Transverse colon (tissue), 4 donors: ENCODE results near the gene FNTB. TPM values are rescaled to one million over a fixed set of nuclear protein-coding genes. Genes with fewer than 3 reads are reported as not detected.
A peak's percentile ranks its signal among the peaks of the same experiment; 100 is the strongest.
"Not testable (repeated sequence)": the region's sequence is repeated elsewhere in the genome, so short reads cannot be mapped to it uniquely, and the experiment has no call there.

ENCODE experiments used
- DNase-seq: peaks from one replicate; pipeline ENCODE4 v3.0.0-alpha.2; 2019
- H3K27ac ChIP-seq, 4 donors: fragments of 200-600 bp; sonication (generic); 2 replicates each; pipeline ENCODE4 v1.5.1; 2016 to 2018; ENCODE audit warnings: inconsistent platforms in 4 of 4
- H3K27me3 ChIP-seq: fragments of 200-600 bp; sonication (generic); 2 replicates; pipeline ENCODE4 v1.5.1; 2017; ENCODE audit warnings: inconsistent platforms
- H3K36me3 ChIP-seq, 4 donors: fragments of 200-600 bp; sonication (generic); 2 replicates each; pipeline ENCODE4 v1.5.1; 2017 to 2019; ENCODE audit warnings: inconsistent platforms in 4 of 4
- H3K4me1 ChIP-seq, 4 donors: fragments of 200-600 bp; sonication (generic); 2 replicates each; pipeline ENCODE4 v1.5.1; 2017 to 2020; ENCODE audit warnings: inconsistent platforms in 4 of 4
- H3K4me3 ChIP-seq, 4 donors: fragments of 200-600 bp; sonication (generic); 1 replicate in 1 of 4; 2 replicates in 3 of 4; pipeline versions ENCODE4 v1.5.1 to v1.6.1; 2017 to 2019; ENCODE audit warnings: inconsistent platforms in 4 of 4
- H3K9me3 ChIP-seq, 2 donors: fragments of 200-600 bp; sonication (generic); 2 replicates each; pipeline ENCODE4 v1.5.1; 2017 to 2019; ENCODE audit warnings: inconsistent platforms in 2 of 2
- EP300 ChIP-seq: sonication (generic); formaldehyde crosslinking; IDR thresholded peaks from one replicate; pipeline ENCODE4 v1.6.1; 2017; ENCODE audit warnings: antibody characterized with exemption, low read depth
- POLR2A ChIP-seq: fragments of 450-650 bp; IDR thresholded peaks from one replicate; pipeline ENCODE4 v1.6.1; 2016; ENCODE audit warnings: antibody characterized with exemption, mild to moderate bottlenecking, moderate library complexity
- POLR2AphosphoS5 ChIP-seq, 3 donors: sonication (generic); formaldehyde crosslinking; IDR thresholded peaks; one replicate each; pipeline ENCODE4 v1.6.1; 2016; ENCODE audit warnings: antibody characterized with exemption in 3 of 3
- WGBS, 2 donors: methylation state at CpG; one replicate each; pipeline ENCODE4 v1.1.5; 2018; ENCODE audit warnings: low coverage in 1 of 2; 5-methylcytosine and 5-hydroxymethylcytosine counted together
- in situ Hi-C, 4 donors: fragments of 200-750 bp; cut with MboI; loops; one replicate each; pipeline versions ENCODE4 v1.15.0 to v1.15.1; 2017; ENCODE audit warnings: low sequenced_read_pairs in 3 of 4, low pct_ligation_motif_present in 1 of 4, low pct_unique_long_range_greater_than_20kb in 1 of 4
- intact Hi-C: fragments of 100-400 bp; cut with DNase I; formaldehyde crosslinking; loops from one replicate; pipeline ENCODE4 v1.15.1; 2023; ENCODE audit warnings: low total_unique reads
- total RNA-seq, 4 donors: library from RNA; depleted of rRNA; stranded (reverse); fragments of >200 nt; gene quantifications; one replicate each; pipeline ENCODE4 v1.1.0, GENCODE V29; 2016
- TF ChIP-seq, protein P1 (sequence below), 5 experiments: fragments of 200-600 bp in 3 of 5; fragments of 450-650 bp in 2 of 5; sonication (generic) in 3 of 5; IDR thresholded peaks; 1 replicate in 2 of 5; 2 replicates in 3 of 5; pipeline ENCODE4 v1.5.1; 2016 to 2017; ENCODE audit warnings: antibody characterized with exemption in 5 of 5, inconsistent platforms in 3 of 5, mild to moderate bottlenecking in 2 of 5, moderate library complexity in 1 of 5

The FNTB gene
- total RNA-seq, 4 donors from 2014 or later: 6.5 to 77.2 (median 12.7) TPM

DNA sequence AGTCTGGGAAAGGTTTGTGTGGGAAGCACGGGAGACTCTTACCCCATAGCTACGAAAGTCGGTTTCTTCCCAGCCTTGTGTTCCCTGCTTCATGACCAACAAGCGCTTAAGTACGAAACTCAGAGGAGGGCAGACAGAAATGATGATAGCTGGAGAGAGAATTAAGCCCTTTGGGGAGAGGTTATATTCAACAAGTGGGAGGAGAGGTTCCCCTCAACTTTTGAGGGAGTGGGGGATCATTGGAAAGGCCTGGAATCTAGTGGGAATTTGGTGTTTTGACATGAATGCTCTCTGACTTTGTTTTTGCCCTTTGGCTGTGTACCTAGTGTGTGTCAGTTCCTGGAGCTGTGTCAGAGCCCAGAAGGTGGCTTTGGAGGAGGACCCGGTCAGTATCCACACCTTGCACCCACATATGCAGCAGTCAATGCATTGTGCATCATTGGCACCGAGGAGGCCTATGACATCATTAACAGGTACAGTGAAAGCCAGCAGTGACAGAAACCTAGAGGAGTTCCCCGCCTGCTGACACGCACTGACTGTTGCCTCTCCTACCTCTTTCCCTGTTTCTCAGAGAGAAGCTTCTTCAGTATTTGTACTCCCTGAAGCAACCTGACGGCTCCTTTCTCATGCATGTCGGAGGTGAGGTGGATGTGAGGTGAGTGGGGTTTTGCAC, 40.6 kb downstream of the FNTB start:
- peaks cover 0 to 12% (median 0%) of the 10 kb centered on the region in 4 donors for H3K36me3 ChIP-seq
- in situ Hi-C loops: no loop called here

DNA sequence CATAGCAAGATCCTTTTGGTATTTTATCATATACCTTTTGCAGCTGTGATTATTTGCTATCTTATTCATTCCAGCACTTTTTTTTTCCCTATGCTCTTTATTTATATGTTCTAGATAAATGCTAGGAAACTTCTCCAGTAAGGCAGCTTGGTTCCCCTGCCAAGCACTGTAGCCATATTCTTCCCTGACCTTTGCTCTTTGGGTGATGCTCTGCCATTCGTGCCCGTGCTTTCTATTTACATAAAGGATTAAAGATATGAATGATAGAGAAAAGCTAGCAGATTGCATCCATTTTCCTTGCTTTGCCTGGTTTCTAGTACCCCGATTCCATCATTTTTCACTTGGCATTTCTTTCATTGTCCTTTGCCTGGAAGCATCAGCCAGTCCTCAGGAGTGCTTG, 42.2 kb downstream of the FNTB start:
- no peak for DNase-seq
- H3K27ac ChIP-seq: no peak overlapping the region
- in situ Hi-C loops (no loop called here), intact Hi-C loops (no loop called here)
- TF ChIP-seq, protein P1, sequence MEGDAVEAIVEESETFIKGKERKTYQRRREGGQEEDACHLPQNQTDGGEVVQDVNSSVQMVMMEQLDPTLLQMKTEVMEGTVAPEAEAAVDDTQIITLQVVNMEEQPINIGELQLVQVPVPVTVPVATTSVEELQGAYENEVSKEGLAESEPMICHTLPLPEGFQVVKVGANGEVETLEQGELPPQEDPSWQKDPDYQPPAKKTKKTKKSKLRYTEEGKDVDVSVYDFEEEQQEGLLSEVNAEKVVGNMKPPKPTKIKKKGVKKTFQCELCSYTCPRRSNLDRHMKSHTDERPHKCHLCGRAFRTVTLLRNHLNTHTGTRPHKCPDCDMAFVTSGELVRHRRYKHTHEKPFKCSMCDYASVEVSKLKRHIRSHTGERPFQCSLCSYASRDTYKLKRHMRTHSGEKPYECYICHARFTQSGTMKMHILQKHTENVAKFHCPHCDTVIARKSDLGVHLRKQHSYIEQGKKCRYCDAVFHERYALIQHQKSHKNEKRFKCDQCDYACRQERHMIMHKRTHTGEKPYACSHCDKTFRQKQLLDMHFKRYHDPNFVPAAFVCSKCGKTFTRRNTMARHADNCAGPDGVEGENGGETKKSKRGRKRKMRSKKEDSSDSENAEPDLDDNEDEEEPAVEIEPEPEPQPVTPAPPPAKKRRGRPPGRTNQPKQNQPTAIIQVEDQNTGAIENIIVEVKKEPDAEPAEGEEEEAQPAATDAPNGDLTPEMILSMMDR (IDR thresholded peaks at IDR 0.05): no peak
- no peak for TF ChIP-seq POLR2AphosphoS5 (IDR thresholded peaks at IDR 0.05)
- TF ChIP-seq EP300: no peak
- TF ChIP-seq POLR2A: no peak
- H3K4me1 ChIP-seq: peaks cover 0 to 21% (median 11%) of the 10 kb centered on the region in 4 donors
- no peaks in the 10 kb centered on the region for H3K27me3 ChIP-seq
- H3K36me3 ChIP-seq: peaks cover 0 to 25% (median 4%) of the 10 kb centered on the region in 4 donors
- WGBS, 2 donors: 56 to 63% methylated on average over 2 to 3 of the region's 3 CpGs
- no peaks in the 10 kb centered on the region for H3K9me3 ChIP-seq
- H3K4me3 ChIP-seq: no peak overlapping the region

More for the DNA sequence above, 40.6 kb downstream of the FNTB start:
- H3K4me3 ChIP-seq: no peak overlapping the region
- TF ChIP-seq POLR2AphosphoS5 (IDR thresholded peaks at IDR 0.05) (no peak), POLR2A (no peak), EP300 (no peak)
- 93 to 95% methylated on average over 3 to 11 of the region's 11 CpGs for WGBS, 2 donors
- H3K4me1 ChIP-seq: peaks cover 0 to 17% (median 11%) of the 10 kb centered on the region in 4 donors
- H3K9me3 ChIP-seq: no peaks in the 10 kb centered on the region
- intact Hi-C loops: no loop called here
- H3K27me3 ChIP-seq: no peaks in the 10 kb centered on the region
- no peak for DNase-seq
- H3K27ac ChIP-seq: no peak overlapping the region

DNA sequence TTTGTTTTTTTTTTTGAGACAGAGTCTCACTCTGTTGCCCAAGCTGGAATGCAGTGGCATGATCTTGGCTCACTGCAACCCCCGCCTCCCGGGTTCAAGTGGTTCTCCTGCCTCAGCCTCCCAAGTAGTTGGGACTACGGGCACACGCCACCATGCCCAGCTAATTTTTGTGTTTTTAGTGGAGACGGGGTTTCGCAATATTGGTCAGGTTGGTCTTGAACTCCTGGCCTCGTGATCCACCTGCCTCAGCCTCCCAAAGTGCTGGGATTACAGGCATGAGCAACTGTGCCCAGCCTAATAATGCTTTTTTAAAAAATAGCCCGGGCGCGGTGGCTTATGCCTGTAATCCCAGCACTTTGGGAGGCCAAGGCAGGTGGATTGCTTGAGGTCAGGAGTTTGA, 44.6 kb downstream of the FNTB start:
- H3K27me3 ChIP-seq, in situ Hi-C loops, H3K27ac ChIP-seq, intact Hi-C loops, H3K9me3 ChIP-seq, H3K4me3 ChIP-seq, DNase-seq: not testable (repeated sequence)
- Histone ChIP-seq H3K4me1 (peaks cover 0 to 17% (median 10%) of the 10 kb centered on the region in 4 donors), H3K36me3 (peaks cover 0 to 25% (median 4%) of the 10 kb centered on the region in 4 donors)
- 94 to 100% methylated on average over 2 to 10 of the region's 10 CpGs for WGBS, 2 donors

DNA sequence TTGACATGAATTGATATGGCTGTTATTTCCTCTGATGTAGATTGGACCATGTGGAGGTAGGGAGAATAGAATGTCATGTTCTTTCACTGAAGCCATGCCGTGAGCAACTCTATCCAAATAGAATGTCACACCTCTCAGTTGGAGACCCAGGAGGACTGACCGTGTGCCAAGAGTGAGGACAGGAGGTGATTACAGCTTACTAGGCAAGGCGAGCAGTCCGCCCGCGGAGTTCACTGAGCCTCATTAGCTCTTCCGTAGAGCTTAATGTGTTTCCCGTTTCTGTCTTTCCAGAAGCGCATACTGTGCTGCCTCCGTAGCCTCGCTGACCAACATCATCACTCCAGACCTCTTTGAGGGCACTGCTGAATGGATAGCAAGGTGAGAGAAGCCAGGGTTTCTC, 45.6 kb downstream of the FNTB start:
- H3K4me3 ChIP-seq: no peak overlapping the region
- peak; percentile 13 for DNase-seq
- 82% methylated on average over 11 of the region's 11 CpGs; no CpG with 5 or more reads in 1 of the 2 donors for WGBS, 2 donors
- TF ChIP-seq, protein P1 (IDR thresholded peaks at IDR 0.05): no peak
- TF ChIP-seq EP300: no peak
- no peak for TF ChIP-seq POLR2A
- no peak for TF ChIP-seq POLR2AphosphoS5 (IDR thresholded peaks at IDR 0.05)
- peaks cover 0 to 13% (median 8%) of the 10 kb centered on the region in 4 donors for H3K4me1 ChIP-seq
- H3K27ac ChIP-seq: no peak overlapping the region
- in situ Hi-C loops (no loop called here), intact Hi-C loops (no loop called here)
- no peaks in the 10 kb centered on the region for H3K9me3 ChIP-seq
- H3K36me3 ChIP-seq: peaks cover 0 to 25% (median 4%) of the 10 kb centered on the region in 4 donors
- H3K27me3 ChIP-seq: no peaks in the 10 kb centered on the region

DNA sequence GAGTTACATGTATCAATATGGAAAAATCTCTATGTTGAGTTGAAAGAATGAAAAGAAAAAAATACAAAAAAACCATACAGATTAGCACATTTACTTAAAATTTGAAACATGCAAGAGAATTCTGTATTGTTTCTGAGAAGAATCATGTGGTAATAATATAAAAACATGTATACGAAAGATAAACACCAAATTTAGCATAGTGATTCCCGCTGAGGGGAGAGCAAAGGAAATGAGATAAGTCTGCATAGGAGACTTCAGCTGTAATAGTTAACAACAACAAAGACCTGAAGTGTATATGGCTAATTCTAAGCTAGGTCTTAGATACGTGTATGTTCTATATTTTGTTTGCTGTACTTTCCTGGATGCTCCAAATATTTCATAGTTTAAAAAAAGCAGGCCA, 46.5 kb downstream of the FNTB start:
- Histone ChIP-seq H3K36me3 (peaks cover 0 to 17% (median 4%) of the 10 kb centered on the region in 4 donors), H3K27ac (no peak overlapping the region), H3K9me3 (no peaks in the 10 kb centered on the region), H3K4me3 (no peak overlapping the region), H3K27me3 (no peaks in the 10 kb centered on the region), H3K4me1 (peaks cover 0 to 13% (median 8%) of the 10 kb centered on the region in 4 donors)
- no peak for DNase-seq
- 93 to 100% methylated on average over 3 of the region's 3 CpGs for WGBS, 2 donors
- no peak for TF ChIP-seq POLR2AphosphoS5 (IDR thresholded peaks at IDR 0.05)
- in situ Hi-C loops: no loop called here
- intact Hi-C loops: no loop called here
